BJ (cell line): ENCODE measurements around the gene TWSG1. TPM values are rescaled to one million over a fixed set of nuclear protein-coding genes. Genes with fewer than 3 reads are reported as not detected.

Experiments used
- CTCF ChIA-PET: fragments of 350-600 bp; formaldehyde crosslinking; extraction: SDS; loops from one replicate; lab custom pipeline; 2021; ENCODE audit warnings: antibody characterized with exemption, inconsistent platforms; lab: Yijun Ruan, JAX
- POLR2A ChIA-PET: fragments of 300-600 bp; sonication (Branson Sonifier 250); formaldehyde crosslinking; extraction: SDS; loops from one replicate; lab custom pipeline; 2021; ENCODE audit warnings: antibody characterized with exemption; lab: Charles Lee
- DNase-seq: peaks from one replicate; pipeline ENCODE4 v3.0.0-alpha.2; 2011; ENCODE audit warnings: low read depth
- H3K27me3 ChIP-seq: 2 replicates; pipeline ENCODE4 v1.6.0; 2011; ENCODE audit warnings: low read length; ENCODE audit not compliant: control insufficient read depth, insufficient read depth
- H3K36me3 ChIP-seq: 2 replicates; pipeline ENCODE4 v1.5.1; 2011; ENCODE audit warnings: low read length; ENCODE audit not compliant: control insufficient read depth, insufficient read depth
- H3K4me3 ChIP-seq: 2 replicates; pipeline ENCODE4 v1.5.1; 2011; ENCODE audit warnings: low read depth, mild to moderate bottlenecking, control low read depth, low read length
- polyA plus RNA-seq: library from polyadenylated mRNA; depleted of rRNA; stranded (reverse); fragments of >200 nt; gene quantifications from 2 replicates; pipeline ENCODE4 v1.2.3, GENCODE V29; 2011
- TF ChIP-seq, protein P1 (sequence below): IDR thresholded peaks from 2 replicates; pipeline ENCODE4 v1.5.1; 2011; ENCODE audit warnings: low read depth, mild to moderate bottlenecking, control low read depth, inconsistent platforms, low read length, moderate library complexity; ENCODE audit not compliant: insufficient read depth

The TWSG1 gene
- polyA plus RNA-seq, 1 experiment: 127 TPM

- H3K36me3 ChIP-seq: no peaks in the 10 kb centered on the region
- POLR2A ChIA-PET: no interaction called here
- no peak for DNase-seq
- CTCF ChIA-PET: interaction anchor here (1.1 kb wide), 1 partner anchor 8 kb away, joined by 4 read pairs; no protein-coding TSS in a partner anchor
- no peak overlapping the region for H3K4me3 ChIP-seq
- H3K27me3 ChIP-seq: no peaks in the 10 kb centered on the region
- TF ChIP-seq, protein P1, sequence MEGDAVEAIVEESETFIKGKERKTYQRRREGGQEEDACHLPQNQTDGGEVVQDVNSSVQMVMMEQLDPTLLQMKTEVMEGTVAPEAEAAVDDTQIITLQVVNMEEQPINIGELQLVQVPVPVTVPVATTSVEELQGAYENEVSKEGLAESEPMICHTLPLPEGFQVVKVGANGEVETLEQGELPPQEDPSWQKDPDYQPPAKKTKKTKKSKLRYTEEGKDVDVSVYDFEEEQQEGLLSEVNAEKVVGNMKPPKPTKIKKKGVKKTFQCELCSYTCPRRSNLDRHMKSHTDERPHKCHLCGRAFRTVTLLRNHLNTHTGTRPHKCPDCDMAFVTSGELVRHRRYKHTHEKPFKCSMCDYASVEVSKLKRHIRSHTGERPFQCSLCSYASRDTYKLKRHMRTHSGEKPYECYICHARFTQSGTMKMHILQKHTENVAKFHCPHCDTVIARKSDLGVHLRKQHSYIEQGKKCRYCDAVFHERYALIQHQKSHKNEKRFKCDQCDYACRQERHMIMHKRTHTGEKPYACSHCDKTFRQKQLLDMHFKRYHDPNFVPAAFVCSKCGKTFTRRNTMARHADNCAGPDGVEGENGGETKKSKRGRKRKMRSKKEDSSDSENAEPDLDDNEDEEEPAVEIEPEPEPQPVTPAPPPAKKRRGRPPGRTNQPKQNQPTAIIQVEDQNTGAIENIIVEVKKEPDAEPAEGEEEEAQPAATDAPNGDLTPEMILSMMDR: no peak
Observed at GRCh38 chr18:9325716-9326115, 8.9 kb upstream of the TWSG1 start.

DNA sequence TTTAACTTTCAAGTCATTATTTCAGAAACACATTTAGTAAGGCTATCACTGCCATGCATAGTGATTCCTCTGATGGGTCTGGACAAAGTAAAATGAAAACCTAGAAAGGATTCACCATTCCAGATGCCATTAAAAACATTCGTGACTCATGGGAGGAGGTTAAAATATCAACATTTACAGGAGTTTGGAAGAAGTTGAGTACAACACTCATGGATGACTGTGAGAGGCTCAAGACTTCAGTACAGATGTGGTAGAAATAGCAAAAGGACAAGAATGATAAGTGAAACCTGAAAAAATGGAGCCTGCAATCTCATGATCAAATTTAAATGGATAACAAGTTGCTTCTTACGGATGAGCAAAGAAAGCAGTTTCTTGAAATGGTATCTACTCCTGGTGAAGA, 5.8 kb upstream of the TWSG1 start:
- Histone ChIP-seq H3K36me3 (no peaks in the 10 kb centered on the region), H3K4me3 (no peak overlapping the region), H3K27me3 (no peaks in the 10 kb centered on the region)
- DNase-seq: no peak
- TF ChIP-seq, protein P1: no peak
- ChIA-PET CTCF (no interaction called here), POLR2A (no interaction called here)

DNA sequence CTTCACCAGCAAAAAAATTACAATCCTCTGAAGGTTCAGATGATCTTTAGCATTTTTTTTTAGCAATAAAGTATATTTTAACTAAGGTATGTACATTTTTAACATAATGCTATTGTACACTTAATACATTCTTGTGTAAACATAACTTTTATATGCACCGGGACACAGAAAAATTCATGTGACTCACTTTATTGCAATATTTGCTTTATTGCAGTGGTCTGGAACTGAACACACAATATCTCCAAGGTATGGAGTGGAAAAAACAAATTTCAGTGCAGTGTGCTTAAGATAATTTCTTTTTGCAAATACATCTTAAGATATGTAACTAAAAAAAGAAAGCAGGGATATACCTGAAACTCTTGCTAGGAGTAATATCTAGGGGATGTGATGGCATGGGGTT, 5.1 kb upstream of the TWSG1 start:
- no peak for DNase-seq
- H3K27me3 ChIP-seq: no peaks in the 10 kb centered on the region
- ChIA-PET POLR2A (no interaction called here), CTCF (no interaction called here)
- H3K4me3 ChIP-seq: no peak overlapping the region
- TF ChIP-seq, protein P1: no peak
- no peaks in the 10 kb centered on the region for H3K36me3 ChIP-seq

GRCh38 chr18:9330419-9330818, 4.2 kb upstream of the TWSG1 start:
- POLR2A ChIA-PET: no interaction called here
- CTCF ChIA-PET: no interaction called here
- DNase-seq: no peak
- H3K4me3 ChIP-seq: no peak overlapping the region
- H3K27me3 ChIP-seq: no peaks in the 10 kb centered on the region
- no peaks in the 10 kb centered on the region for H3K36me3 ChIP-seq
- TF ChIP-seq, protein P1: no peak

DNA sequence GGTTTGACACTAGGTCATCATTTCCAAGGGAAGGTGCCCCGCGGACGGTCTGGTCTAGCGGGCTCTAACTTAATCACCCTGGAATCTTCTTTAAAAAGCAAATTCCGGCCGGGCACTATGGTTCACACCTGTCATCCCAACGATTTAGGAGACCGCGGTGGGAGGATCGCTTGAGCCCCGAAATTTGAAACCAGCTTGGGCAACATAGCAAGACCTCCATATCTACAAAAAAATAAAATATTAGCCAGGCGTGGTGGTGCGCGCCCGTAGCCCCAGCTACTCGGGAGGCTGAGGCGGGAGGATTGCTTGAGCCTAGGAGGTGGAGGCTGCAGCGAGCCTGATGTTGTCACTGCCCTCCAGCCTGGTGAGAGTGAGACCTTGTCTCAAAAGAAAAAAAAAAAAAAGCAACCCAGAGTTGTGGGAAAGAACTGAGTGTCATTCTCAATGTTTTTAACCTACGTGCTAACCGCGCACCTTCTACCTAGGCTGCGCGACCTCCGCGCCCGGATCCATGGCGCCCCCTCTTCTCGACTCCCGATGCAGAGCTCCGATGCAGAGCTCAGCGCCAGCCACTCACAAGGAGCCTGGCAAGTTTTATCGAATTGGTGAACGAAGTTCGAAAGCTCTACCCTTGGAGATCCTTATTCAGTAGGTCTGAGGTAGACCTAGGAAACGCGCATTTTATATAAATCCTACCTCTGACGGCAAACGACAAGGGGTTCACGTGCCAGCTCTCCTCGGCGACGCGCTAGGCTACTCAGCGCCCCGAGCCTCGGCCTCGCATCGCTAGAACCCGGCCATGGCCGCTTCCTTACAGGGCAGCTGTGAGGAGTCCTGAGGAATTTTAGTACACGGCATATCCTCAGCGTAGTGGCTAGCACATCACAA, 888 bp upstream of the TWSG1 start:
- DNase-seq: no peak

More for the DNA sequence above, 888 bp upstream of the TWSG1 start:
- no peaks in the 10 kb centered on the region for H3K27me3 ChIP-seq
- TF ChIP-seq, protein P1: no peak
- POLR2A ChIA-PET: interaction anchor here (0.7 kb wide), 3 partner anchors 30 to 351 kb away, joined by 3 to 4 read pairs (median 3); no protein-coding TSS in a partner anchor
- CTCF ChIA-PET: interaction anchor here (0.6 to 2.4 kb wide), 12 partner anchors 8 to 692 kb away, joined by 3 to 13 read pairs (median 3); no protein-coding TSS in a partner anchor
- H3K36me3 ChIP-seq: 0 out of 2 replicates have a peak, but pooled peaks cover 2% of the 10 kb centered on the region
- peak overlapping the region; percentile 64 for H3K4me3 ChIP-seq
